Measurements from ENCODE around the gene HIRIP3. TPM values are rescaled to one million over a fixed set of nuclear protein-coding genes. Genes with fewer than 3 reads are reported as not detected.
"Not testable (repeated sequence)": the region's sequence is repeated elsewhere in the genome, so short reads cannot be mapped to it uniquely, and the experiment has no call there.

The HIRIP3 gene, protein sequence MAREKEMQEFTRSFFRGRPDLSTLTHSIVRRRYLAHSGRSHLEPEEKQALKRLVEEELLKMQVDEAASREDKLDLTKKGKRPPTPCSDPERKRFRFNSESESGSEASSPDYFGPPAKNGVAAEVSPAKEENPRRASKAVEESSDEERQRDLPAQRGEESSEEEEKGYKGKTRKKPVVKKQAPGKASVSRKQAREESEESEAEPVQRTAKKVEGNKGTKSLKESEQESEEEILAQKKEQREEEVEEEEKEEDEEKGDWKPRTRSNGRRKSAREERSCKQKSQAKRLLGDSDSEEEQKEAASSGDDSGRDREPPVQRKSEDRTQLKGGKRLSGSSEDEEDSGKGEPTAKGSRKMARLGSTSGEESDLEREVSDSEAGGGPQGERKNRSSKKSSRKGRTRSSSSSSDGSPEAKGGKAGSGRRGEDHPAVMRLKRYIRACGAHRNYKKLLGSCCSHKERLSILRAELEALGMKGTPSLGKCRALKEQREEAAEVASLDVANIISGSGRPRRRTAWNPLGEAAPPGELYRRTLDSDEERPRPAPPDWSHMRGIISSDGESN
- 10 to 100 TPM; 16.8 to 22.5 (median 19.8) TPM for polyA plus RNA-seq (ENCODE audit: insufficient read depth in 1 of 5, insufficient read length in 5 of 5, low replicate concordance in 1 of 5)
- long read RNA-seq, donor 1, partial matches to known transcripts = 42 of 70 reads
- long read RNA-seq, donor 1, other reads (novel, unspliced or antisense) = 23 of 70 reads
- long read RNA-seq, donor 2, partial matches to known transcripts = 0 of 5 reads
- long read RNA-seq, donor 2, other reads (novel, unspliced or antisense) = 0 of 5 reads
- long read RNA-seq, donor 3, partial matches to known transcripts = 11 of 14 reads
- long read RNA-seq, donor 3, other reads (novel, unspliced or antisense) = 0 of 14 reads
- long read RNA-seq, donor 4, partial matches to known transcripts = 8 of 35 reads
- long read RNA-seq, donor 4, other reads (novel, unspliced or antisense) = 25 of 35 reads
- long read RNA-seq, donor 5, partial matches to known transcripts = 18 of 24 reads
- long read RNA-seq, donor 5, other reads (novel, unspliced or antisense) = 0 of 24 reads
- long read RNA-seq, donor 6, transcript HIRIP3-204 (6 exons, 988 nt) = major isoform, 5 of 26 reads
- long read RNA-seq, donor 6, partial matches to known transcripts = 19 of 26 reads
- long read RNA-seq, donor 6, other reads (novel, unspliced or antisense) = 0 of 26 reads
- long read RNA-seq, donor 7, partial matches to known transcripts = 7 of 11 reads
- long read RNA-seq, donor 7, other reads (novel, unspliced or antisense) = 0 of 11 reads
- long read RNA-seq, donor 8, partial matches to known transcripts = 5 of 8 reads
- long read RNA-seq, donor 8, other reads (novel, unspliced or antisense) = 0 of 8 reads

DNA sequence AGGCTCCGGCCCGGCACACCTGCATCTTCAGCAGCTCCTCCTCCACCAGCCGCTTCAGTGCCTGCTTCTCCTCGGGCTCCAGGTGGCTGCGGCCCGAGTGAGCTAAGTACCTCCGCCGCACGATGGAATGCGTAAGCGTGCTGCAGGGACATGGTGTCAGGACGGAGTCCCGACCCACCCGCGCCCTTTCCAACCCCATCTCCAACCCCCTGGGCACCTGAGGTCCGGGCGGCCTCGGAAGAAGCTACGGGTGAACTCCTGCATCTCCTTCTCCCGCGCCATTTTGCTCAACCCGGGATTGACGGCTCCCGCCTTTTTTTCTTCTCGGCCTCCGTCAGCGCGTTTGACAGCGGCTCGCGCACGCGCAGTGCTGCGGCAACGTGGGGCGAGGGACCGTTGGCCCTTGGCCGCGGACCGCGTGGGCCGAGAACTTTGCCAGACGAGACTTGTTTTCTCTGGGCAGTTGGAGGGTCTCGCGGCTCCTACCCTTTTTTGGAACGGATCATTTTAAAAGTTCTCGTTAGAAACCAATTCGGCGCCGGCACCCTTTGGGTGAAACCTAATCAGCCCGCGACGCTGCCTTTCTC, at the start of gene HIRIP3:
Gene HIRIP3 (minus strand): TSS at position 294 of the 587 bp plus-strand sequence. CDS start 12 bp downstream, at position 282.
- peak; percentile 81 to 82 for DNase-seq

DNA sequence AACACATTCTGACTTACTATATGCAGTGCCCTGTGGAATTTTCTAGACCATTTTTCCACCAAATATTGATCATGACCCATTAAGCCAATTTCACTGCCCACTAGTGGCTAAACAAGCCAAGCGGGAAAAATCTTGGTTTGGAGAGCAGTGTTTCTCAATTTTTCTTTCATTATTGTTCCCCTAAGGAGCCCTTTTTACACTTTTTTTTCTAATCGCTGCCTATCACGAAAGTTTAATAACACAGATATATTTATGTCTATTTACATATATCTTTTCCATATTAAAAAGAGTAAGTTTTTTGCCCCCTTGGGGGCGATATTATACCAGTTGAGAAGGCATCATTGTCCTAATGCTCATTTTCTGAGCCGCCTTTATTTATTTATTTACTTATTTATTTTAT, 46.4 kb upstream of the HIRIP3 start:
- peak in 1 of 2 donors; percentile 30 for DNase-seq

DNA sequence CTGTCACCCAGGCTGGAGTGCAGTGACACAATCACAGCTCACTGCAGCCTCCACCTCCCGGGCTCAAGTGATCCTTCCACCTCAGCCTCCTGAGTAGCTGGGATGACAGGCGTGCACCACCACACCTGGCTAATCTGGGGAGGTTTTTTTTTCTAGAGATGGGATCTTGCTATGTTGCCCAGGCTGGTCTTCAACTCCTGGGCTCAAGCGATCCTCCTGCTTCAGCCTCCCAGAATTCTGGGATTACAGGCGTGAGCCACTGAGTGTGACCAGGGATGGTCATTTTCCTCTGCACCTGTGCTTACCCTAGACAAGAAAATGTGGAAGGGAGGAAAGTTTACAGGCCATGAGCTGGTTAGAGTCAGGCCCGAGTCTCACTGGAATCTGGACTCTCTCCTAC, 45.3 kb upstream of the HIRIP3 start:
- DNase-seq = not testable (repeated sequence)

DNA sequence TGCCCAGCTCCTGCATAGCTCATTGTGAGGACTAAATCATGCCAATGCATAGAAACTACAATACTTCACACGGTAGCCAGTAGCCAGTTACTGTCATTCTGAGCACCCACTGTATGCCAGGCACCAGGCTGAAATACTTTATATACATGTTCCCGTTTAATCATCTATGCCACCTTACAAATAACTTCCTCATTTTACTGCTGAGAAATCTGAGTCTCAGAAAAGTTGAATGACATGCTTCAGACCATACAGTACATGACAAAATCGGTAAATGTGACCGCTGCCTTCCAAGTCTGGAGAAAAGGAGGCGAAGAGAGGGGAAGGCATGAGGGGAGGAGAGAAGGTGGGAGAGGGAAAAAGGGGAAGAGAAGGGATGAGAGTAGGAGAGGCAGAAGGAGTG, 44.8 kb upstream of the HIRIP3 start:
- DNase-seq = no peak

DNA sequence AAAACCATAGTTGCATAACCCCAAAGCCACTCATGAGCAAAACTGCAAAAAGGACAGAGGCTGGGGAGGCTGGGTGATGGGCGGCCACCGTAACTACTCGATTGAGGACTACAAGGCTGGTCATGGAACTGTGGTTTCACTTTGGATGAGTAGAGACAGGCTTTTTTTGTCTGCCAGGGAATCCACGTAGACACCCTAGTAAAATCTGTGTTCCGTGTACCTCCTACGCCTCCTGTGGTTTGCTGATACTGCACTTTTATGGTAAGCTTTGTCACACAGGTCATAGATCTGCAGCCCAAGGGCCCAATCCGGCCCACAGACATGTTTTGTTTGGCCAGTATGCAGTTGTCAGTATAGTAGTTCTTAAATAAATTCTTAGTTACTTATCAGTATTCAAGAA, 37.9 kb upstream of the HIRIP3 start:
- DNase-seq = no peak

DNA sequence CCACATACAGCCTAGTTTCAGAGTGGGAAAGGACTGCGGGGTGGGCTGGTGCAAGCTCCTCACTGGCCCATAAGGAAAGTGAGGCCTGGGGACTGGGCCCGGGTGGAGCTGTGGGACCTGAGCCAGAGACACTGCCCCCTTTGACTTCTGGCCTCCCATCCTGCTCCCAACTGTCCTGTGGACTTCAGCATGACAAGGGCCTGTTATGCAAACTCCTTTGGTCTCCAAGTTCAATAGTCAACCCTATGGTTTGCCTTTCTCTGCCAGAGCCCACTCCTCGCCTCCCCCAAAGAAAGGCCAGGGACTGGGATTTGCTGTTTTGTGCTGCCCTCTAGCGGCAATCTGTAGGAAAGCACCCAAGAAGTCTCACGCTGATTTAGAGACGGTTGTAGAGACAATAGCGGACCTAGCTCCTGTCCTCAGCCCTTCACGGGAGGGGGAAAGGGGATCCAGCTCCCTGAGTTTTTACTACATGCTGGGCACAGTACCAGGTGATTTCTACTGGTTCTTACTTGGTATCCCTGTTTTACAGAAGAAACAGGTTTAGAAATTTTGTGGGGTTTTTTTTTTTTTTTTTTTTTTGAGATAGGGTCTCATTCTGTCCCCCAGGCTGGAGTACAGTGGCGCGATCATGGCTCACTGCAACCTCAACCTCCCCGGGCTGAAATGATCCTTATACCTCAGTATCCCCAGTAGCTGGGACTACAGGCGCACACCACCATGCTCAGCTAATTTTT, 36.8 kb upstream of the HIRIP3 start:
- DNase-seq = no peak

DNA sequence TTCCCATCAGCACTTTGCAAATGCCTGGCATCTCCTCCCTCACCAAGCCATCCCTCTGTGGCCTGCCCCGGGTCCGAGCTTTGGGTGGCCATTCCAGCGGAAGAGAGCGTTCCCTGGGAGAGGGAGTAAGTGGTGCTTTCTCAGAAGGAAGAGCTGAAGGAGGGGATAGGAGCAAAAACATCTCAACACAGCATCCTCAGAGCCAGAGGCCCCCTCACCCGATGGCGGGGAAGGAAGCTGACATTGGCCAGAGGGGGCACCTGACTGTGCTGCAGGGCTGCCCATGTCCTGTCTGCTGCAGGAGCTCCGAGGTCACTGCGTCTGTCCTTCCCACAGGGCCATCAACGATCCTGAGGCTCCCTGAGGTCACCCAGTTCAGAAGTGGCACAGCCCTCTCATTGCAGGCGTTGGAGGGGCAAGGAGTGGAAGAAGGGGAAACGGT, 36.1 kb upstream of the HIRIP3 start:
- no peak for DNase-seq

DNA sequence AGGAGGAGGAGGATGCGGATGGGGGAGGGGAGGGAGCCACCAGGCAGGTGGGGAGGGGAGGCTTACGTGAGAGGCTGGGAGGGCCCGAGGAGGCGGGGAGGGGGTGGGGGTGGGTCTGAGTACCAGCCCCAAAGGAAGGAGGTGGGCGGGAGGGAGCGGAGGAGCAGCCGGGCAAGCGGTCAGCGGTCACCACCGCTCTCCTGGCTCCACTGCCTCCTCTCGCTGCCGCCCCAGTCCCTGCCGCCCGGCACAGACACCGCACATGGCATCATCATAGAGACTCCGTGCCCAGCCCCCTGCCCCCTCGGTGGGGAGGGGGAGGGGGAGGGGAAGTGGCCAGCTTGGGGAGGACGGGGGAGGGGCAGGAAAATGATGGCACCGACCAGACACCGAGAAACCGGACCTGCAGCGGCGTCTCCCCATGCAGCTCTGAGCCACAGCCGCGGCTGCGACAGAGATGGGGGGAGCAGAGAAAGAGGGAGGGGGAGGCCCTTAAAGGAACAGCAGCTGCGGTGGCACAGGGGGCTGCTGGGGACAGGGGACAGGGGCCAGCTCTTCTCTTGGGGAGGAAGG, 35.5 kb upstream of the HIRIP3 start, which contains the start of gene TLCD3B:
Gene TLCD3B (minus strand): TSS at position 431 of the 573 bp plus-strand sequence. CDS start 744 bp downstream, outside the sequence.
- no peak for DNase-seq

DNA sequence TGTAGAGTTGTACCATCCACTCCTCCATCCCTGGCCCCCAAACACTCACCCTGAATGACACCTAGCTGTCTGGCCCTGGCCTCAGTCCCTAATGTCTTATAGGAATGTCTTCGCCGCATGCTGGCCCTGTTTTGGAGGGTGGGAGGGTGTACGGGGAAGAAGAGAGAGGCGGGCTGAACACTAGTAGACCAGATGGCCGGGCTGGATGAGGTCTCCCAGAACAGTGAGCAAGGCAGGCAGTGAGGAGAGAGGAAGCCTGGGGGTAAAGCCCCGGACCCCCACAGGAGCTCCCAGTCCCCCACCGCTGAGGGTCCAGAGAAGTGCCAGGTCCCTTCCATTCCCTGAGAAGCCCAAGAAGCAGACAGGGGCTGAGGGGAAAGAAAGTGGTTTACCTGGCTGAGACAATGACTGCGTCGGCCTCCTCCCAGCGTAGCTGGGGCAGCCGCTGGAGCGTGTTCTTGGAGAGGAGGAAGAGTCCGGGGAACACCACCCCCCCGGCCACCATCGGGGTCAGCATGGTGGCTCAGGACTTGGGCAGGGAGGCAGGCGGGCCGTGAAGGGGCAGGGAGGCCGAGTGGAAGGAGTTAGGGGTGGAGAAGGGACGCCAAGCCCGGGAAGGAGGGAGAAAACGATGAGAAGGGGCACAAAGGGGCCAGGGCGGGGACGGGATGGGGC, 34.7 kb upstream of the HIRIP3 start:
- DNase-seq = no peak

DNA sequence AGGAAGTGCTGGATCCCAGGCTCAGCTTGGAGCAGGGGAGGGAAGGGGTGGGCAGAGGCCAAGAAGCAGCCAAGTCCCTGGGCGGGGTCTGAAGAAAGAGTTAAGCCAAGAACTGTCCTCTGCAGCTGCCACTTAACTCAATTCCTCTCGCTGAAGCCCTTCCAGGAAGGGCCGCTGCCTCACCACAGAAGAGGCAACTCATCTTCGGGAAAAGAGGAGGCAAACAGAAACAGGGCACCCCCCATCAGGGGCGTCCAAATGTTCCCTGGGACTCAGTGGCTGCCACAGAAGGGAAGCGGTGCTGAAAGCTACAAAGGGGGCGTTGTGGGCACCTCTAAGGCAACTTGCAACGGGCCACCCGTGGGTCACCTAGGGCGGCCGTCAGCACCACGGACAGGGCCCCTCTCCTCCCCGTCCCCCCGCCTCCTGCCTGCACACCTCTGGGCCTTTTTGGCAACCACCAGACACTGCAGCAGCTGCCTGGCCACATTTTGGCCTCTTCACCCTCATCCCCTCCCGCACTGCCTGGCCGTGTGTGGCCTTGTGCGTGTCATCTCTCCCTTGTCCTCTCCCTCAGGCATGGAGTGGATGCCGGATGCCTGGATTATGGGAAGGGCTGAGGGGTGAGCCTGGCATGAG, 33.1 kb upstream of the HIRIP3 start:
- peak in 1 of 2 donors; percentile 34 for DNase-seq

DNA sequence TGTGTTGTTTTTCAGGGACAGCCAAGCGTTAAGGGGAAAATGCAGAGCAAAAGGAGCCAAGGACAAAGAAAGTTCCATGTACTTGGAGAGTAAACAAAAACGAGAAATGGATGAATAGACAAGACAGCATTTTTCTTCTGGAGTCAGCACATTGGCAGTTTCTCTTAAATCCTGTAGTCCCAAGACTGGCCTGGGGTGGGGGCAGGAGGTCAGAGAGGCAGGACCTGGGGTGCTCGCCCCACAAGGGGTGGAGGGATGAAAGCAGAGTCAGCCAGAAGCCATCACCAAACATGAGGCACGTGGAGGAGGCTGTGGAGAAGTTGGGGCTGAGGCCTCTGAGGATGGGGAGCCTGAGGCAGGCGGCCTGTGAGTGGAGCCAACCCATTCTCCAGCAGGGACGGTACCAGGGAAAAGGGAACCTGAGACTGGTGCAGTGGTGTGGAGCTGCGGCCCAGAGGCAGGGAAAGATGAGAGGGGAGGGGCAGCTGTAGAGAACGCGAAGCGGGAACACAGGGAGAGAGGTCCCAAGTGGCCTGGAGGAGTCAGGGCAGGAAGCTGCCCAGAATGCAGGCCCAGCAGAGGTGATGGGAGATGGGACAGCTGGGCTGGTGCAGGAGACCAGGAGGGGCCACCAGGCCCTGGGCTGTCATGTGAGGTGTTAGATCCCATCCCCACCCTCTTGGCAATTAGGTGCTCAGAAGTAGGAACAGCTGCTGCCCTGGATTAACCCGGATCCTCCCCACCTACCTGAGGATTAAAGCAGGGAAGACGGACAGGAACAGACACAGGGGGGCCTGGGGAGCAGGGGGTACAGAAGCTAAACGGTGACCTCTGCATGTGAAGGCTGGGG, 32.4 kb upstream of the HIRIP3 start:
- DNase-seq = no peak

DNA sequence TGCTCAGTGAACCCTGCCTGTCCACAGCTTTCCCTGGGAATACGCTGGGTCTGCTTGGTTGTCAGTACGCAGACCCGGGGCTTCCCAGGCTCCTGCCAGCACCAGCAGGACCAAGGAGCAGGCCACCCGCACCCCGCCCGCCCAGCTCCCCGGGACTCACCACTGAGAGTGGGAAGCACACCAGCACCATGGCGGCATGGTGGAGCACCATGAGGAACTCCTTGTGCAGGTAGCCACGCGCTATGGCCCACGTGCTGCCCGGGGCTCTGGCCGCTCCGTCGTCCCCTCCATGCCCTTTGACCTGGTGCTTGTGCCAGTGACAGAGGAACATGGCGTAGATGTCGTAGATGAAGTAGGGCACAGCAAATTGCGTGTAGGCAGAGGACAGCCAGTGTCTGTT, 31.0 kb upstream of the HIRIP3 start:
- no peak for DNase-seq

DNA sequence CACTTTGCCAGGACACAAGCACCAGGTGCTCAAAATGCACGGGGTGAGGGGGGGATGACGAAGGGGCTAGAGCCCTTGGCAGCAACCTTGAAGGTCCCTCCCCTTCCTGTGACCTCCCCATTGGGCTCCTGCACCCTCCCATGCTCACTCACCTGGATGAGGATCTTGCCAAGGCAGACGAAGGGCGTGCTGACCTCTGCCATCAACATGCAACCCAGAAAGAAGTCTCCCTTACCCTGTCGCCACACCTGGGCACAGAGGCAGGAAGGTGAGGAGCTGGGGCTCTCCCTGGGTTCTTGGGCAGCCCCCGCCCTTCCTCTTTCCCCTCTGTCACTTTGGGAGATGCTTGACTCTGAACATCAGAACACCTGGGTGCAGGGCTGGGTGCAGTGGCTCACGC, 30.2 kb upstream of the HIRIP3 start:
- no peak for DNase-seq

DNA sequence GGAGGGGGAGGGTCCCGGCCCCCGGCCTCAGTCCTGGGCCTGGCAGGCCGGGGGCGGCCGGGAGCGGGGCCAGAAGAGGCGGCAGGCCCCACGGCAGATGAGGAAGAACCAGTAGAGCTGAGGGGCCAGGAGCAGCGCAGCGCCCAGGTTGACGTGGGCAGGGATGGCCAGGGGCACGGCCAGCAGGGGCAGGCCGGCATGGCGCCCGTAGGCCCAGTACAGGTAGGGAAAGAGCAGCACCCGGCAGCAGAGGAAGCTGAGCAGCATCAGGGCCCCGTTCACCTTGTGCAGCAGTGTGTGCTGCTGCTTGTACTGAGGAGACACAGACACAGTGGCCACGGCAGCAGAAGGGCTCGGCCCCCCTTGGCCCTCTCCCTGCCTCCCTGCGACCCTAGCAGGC, 29.7 kb upstream of the HIRIP3 start:
- no peak for DNase-seq

DNA sequence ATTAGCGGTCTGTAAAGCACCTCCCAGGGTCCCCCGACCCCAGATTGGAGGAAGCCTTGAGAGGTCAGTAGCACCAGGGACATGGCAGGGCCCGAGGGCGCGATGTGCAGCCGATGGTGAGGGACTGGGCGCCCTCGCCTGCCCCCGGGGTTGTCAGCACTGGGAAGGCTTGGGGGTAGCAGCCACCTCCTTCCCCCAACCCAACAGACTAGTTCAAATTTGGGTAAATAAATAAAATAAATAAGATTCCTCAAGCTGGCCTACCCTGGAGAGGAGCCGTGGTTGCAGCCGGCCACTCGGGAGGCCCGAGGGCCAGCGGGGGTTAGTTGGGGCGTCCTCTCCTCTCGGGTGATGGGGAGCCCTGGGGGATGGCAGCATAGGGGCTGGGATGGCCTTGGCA, 29.0 kb upstream of the HIRIP3 start:
- no peak for DNase-seq

DNA sequence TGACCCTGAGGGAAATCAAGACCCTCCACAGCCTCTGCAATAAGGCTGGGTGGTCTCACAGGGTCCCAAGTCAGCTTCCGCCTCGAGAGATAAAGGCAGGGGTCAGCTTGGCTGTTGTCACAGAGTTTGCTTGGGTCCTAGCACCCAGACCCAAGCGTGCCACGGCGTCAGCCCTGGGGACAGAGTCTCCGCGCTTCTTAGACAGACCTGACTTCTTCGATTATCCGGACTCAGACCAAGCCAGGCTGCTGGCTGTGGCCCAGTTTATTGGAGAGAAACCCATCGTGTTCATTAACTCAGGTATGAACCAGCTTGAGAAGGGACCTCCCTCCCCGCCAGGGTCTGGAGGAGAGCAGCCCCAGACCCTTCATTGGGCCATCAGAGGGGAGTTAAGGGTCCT, 28.2 kb upstream of the HIRIP3 start:
- no peak for DNase-seq

DNA sequence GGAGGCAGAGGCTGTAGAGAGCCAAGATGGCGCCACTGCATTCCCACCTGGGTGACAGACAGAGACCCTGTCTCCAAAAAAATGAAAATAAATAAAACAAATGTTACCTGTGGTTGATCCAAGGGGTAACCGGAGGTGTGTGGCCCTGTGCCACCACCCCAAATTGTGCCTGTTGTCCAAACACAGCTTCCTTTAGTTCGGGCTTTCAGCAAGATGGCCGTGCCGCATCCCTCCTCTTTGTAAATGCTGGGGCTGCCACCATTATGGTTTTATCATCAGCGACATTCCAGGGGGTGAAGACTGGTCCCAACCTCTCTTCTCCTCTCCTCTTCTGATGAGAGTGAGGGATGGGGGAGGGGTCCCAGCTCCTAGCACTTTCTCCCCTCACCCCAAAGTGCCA, 27.5 kb upstream of the HIRIP3 start, which contains the start of gene C16orf92:
Gene C16orf92 (plus strand): TSS at position 312 of the 400 bp plus-strand sequence. CDS start 143 bp downstream, outside the sequence.
- no peak for DNase-seq

DNA sequence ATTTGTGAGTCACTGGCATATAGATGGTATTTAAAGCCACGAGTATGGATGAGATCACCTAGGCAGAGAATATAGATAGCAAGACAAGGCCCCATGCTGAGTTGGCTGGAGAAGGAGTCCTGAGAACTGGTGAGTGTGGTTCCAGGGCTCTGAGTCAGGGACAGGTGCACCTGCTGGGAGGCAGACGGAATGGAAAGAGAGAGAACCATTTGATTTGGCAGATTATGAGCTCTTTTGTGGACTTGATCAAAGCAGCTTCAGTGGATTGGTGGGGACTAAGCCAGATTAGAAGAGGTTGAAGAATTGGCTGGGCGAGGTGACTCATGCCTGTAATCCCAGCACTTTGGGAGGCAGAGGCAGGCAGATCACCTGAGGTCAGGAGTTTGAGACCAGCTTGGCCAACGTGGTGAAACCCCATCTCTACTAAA, 23.3 kb upstream of the HIRIP3 start:
- no peak for DNase-seq

All from right lung (tissue), 10 donors.